Stomach smooth muscle (tissue), 2 donors: Measurements from ENCODE around the gene GNPDA2.

Experiments used
- H3K27ac ChIP-seq: one replicate; pipeline ENCODE4 v1.7.0; 2013; ENCODE audit warnings: mild to moderate bottlenecking, low read length, inconsistent platforms
- H3K27me3 ChIP-seq, 2 donors: one replicate each; pipeline ENCODE4 v1.7.0; 2013; ENCODE audit warnings: low read length in 2 of 2; ENCODE audit not compliant: insufficient read depth in 2 of 2, control insufficient read depth in 1 of 2
- H3K36me3 ChIP-seq, 2 donors: one replicate each; pipeline ENCODE4 v1.7.0; 2013; ENCODE audit warnings: low read length in 2 of 2; ENCODE audit not compliant: control insufficient read depth in 2 of 2, insufficient read depth in 2 of 2
- H3K4me1 ChIP-seq: one replicate; pipeline ENCODE4 v1.7.0; 2013; ENCODE audit warnings: low read length; ENCODE audit not compliant: control insufficient read depth, insufficient read depth
- H3K4me3 ChIP-seq, 2 donors: one replicate each; pipeline ENCODE4 v1.7.0; 2013; ENCODE audit warnings: low read length in 2 of 2
- H3K9ac ChIP-seq, 2 donors: one replicate each; pipeline ENCODE4 v1.7.0; 2013; ENCODE audit warnings: low read length in 2 of 2, mild to moderate bottlenecking in 1 of 2
- H3K9me3 ChIP-seq, 2 donors: one replicate each; pipeline ENCODE4 v1.7.0; 2013; ENCODE audit warnings: low read length in 2 of 2; ENCODE audit not compliant: control insufficient read depth in 2 of 2
- donor health status: healthy.
- donor health status: Pancreatic carcinoma.

GNPDA2 gene

GRCh38 chr4:44726038-44726871 is at the start of gene GNPDA2:
Gene GNPDA2, minus strand, starts transcription at chr4:44726556. Its CDS starts 4,349 bp downstream, at chr4:44722207.
- peak within 1 kb of the TSS; percentile 80 to 86 for H3K4me3 ChIP-seq
- no peaks in the 10 kb centered on the region for H3K36me3 ChIP-seq
- H3K4me1 ChIP-seq, result no peaks in the 10 kb centered on the region
- no peaks in the 10 kb centered on the region for H3K27me3 ChIP-seq
- H3K9ac ChIP-seq, result peak within 1 kb of the TSS; percentile 85 to 86
- peak within 1 kb of the TSS; percentile 72 for H3K27ac ChIP-seq
- no peaks in the 10 kb centered on the region for H3K9me3 ChIP-seq

- Histone ChIP-seq H3K27me3 (no peaks in the 10 kb centered on the region), H3K27ac (no peak overlapping the region), H3K9me3 (no peaks in the 10 kb centered on the region), H3K4me1 (no peaks in the 10 kb centered on the region), H3K36me3 (no peaks in the 10 kb centered on the region), H3K9ac (no peak overlapping the region), H3K4me3 (no peak overlapping the region)
Observed at GRCh38 chr4:44772340-44772739, 46.0 kb upstream of the GNPDA2 start.

GRCh38 chr4:44771789-44772188 is 45.4 kb upstream of the GNPDA2 start:
- Histone ChIP-seq H3K9ac (no peak overlapping the region), H3K9me3 (no peaks in the 10 kb centered on the region), H3K27ac (no peak overlapping the region), H3K4me1 (no peaks in the 10 kb centered on the region), H3K27me3 (no peaks in the 10 kb centered on the region), H3K4me3 (no peak overlapping the region), H3K36me3 (no peaks in the 10 kb centered on the region)

- Histone ChIP-seq H3K27ac (no peak overlapping the region), H3K4me1 (no peaks in the 10 kb centered on the region), H3K36me3 (no peaks in the 10 kb centered on the region), H3K9me3 (no peaks in the 10 kb centered on the region), H3K9ac (no peak overlapping the region), H3K27me3 (no peaks in the 10 kb centered on the region), H3K4me3 (no peak overlapping the region)
Observed at GRCh38 chr4:44766453-44766852, 40.1 kb upstream of the GNPDA2 start.

- no peaks in the 10 kb centered on the region for H3K9me3 ChIP-seq
- no peak overlapping the region for H3K27ac ChIP-seq
- peaks cover 4% of the 10 kb centered on the region for H3K4me1 ChIP-seq
- no peaks in the 10 kb centered on the region for H3K27me3 ChIP-seq
- H3K9ac ChIP-seq, result no peak overlapping the region
- no peak overlapping the region for H3K4me3 ChIP-seq
- no peaks in the 10 kb centered on the region for H3K36me3 ChIP-seq
Observed at GRCh38 chr4:44765116-44765515, 38.8 kb upstream of the GNPDA2 start.

- Histone ChIP-seq H3K4me1 (peaks cover 4% of the 10 kb centered on the region), H3K27me3 (no peaks in the 10 kb centered on the region), H3K27ac (no peak overlapping the region), H3K36me3 (no peaks in the 10 kb centered on the region), H3K4me3 (no peak overlapping the region), H3K9me3 (no peaks in the 10 kb centered on the region), H3K9ac (no peak overlapping the region)
Observed at GRCh38 chr4:44761306-44761705, 35.0 kb upstream of the GNPDA2 start.

GRCh38 chr4:44760142-44760898 is 34.0 kb upstream of the GNPDA2 start:
- H3K4me3 ChIP-seq, result no peak overlapping the region
- H3K4me1 ChIP-seq, result peaks cover 4% of the 10 kb centered on the region
- H3K27me3 ChIP-seq, result no peaks in the 10 kb centered on the region
- no peak overlapping the region for H3K9ac ChIP-seq
- H3K36me3 ChIP-seq, result no peaks in the 10 kb centered on the region
- H3K9me3 ChIP-seq, result no peaks in the 10 kb centered on the region
- no peak overlapping the region for H3K27ac ChIP-seq

GRCh38 chr4:44756559-44756958 is 30.2 kb upstream of the GNPDA2 start:
- Histone ChIP-seq H3K4me3 (no peak overlapping the region), H3K27me3 (no peaks in the 10 kb centered on the region)

GRCh38 chr4:44740201-44740600 is 13.8 kb upstream of the GNPDA2 start:
- Histone ChIP-seq H3K36me3 (no peaks in the 10 kb centered on the region), H3K27ac (no peak overlapping the region), H3K9me3 (no peaks in the 10 kb centered on the region), H3K4me1 (no peaks in the 10 kb centered on the region), H3K9ac (no peak overlapping the region), H3K4me3 (no peak overlapping the region), H3K27me3 (no peaks in the 10 kb centered on the region)

More at GRCh38 chr4:44756559-44756958, 30.2 kb upstream of the GNPDA2 start:
- Histone ChIP-seq H3K9ac (no peak overlapping the region), H3K27ac (no peak overlapping the region), H3K4me1 (peaks cover 4% of the 10 kb centered on the region), H3K9me3 (no peaks in the 10 kb centered on the region), H3K36me3 (no peaks in the 10 kb centered on the region)

GRCh38 chr4:44738615-44739014 is 12.3 kb upstream of the GNPDA2 start:
- Histone ChIP-seq H3K4me1 (no peaks in the 10 kb centered on the region), H3K36me3 (no peaks in the 10 kb centered on the region), H3K27me3 (no peaks in the 10 kb centered on the region), H3K4me3 (no peak overlapping the region), H3K9me3 (no peaks in the 10 kb centered on the region), H3K9ac (no peak overlapping the region), H3K27ac (no peak overlapping the region)

GRCh38 chr4:44736900-44737299 is 10.5 kb upstream of the GNPDA2 start:
- no peak overlapping the region for H3K27ac ChIP-seq
- no peaks in the 10 kb centered on the region for H3K27me3 ChIP-seq
- no peaks in the 10 kb centered on the region for H3K36me3 ChIP-seq
- H3K9me3 ChIP-seq, result no peaks in the 10 kb centered on the region
- no peak overlapping the region for H3K4me3 ChIP-seq
- H3K4me1 ChIP-seq, result no peaks in the 10 kb centered on the region
- no peak overlapping the region for H3K9ac ChIP-seq
